Esophagus (tissue), 2 donors: ENCODE measurements around the gene PBRM1. TPM values are rescaled to one million over a fixed set of nuclear protein-coding genes. Genes with fewer than 3 reads are reported as not detected.

Experiments used
- H3K27ac ChIP-seq, 2 donors: one replicate each; pipeline ENCODE4 v1.5.1; 2013; ENCODE audit warnings: low read depth in 2 of 2, mild to moderate bottlenecking in 2 of 2, inconsistent platforms in 1 of 2, low read length in 1 of 2, moderate library complexity in 1 of 2
- H3K27me3 ChIP-seq, 2 donors: one replicate each; pipeline ENCODE4 v1.6.1; 2013; ENCODE audit warnings: low read length in 2 of 2, control low read depth in 1 of 2, mild to moderate bottlenecking in 1 of 2; ENCODE audit not compliant: insufficient read depth in 2 of 2, control insufficient read depth in 1 of 2
- H3K36me3 ChIP-seq, 2 donors: one replicate each; pipeline ENCODE4 v1.6.1; 2013; ENCODE audit warnings: low read length in 1 of 2; ENCODE audit not compliant: control insufficient read depth in 2 of 2, insufficient read depth in 2 of 2
- H3K4me1 ChIP-seq, 2 donors: one replicate each; pipeline ENCODE4 v1.6.1; 2013; ENCODE audit warnings: low read length in 1 of 2; ENCODE audit not compliant: control insufficient read depth in 2 of 2, insufficient read depth in 2 of 2
- H3K4me3 ChIP-seq, 2 donors: one replicate each; pipeline ENCODE4 v1.5.1; 2013; ENCODE audit warnings: low read length in 2 of 2, mild to moderate bottlenecking in 2 of 2, low read depth in 1 of 2, moderate library complexity in 1 of 2
- H3K9me3 ChIP-seq, 2 donors: one replicate each; pipeline ENCODE4 v1.6.1; 2013; ENCODE audit warnings: mild to moderate bottlenecking in 2 of 2, low read depth in 1 of 2, low read length in 1 of 2, moderate library complexity in 1 of 2; ENCODE audit not compliant: control insufficient read depth in 2 of 2, insufficient read depth in 1 of 2
- WGBS, 2 donors: extraction: QIAGEN DNeasy Blood & Tissue Kit; methylation state at CpG; one replicate each; pipeline ENCODE4 v1.1.7; 2013; 5-methylcytosine and 5-hydroxymethylcytosine counted together
- polyA plus RNA-seq, 2 donors: library from polyadenylated mRNA; stranded (reverse); fragments of 200-250 nt; gene quantifications; one replicate each; pipeline ENCODE4 v1.2.3, GENCODE V29; 2013
- donor health status: healthy with polysubstance abuse.
- donor health status: Bipolar disorder and iron deficiency.

The PBRM1 gene
- polyA plus RNA-seq, 2 donors, result 8.3 to 12.0 TPM

GRCh38 chr3:52523386-52524257 lies 162.1 kb downstream of the PBRM1 start:
- no peaks in the 10 kb centered on the region for H3K9me3 ChIP-seq
- H3K36me3 ChIP-seq, result peaks cover 0 to 39% of the 10 kb centered on the region in 2 donors
- no peaks in the 10 kb centered on the region for H3K27me3 ChIP-seq
- H3K4me1 ChIP-seq, result peaks cover 9 to 39% of the 10 kb centered on the region in 2 donors
- WGBS, 2 donors, result 93 to 95% methylated on average over 26 of the region's 26 CpGs
- no peak overlapping the region for H3K27ac ChIP-seq
- no peak overlapping the region for H3K4me3 ChIP-seq

- Histone ChIP-seq H3K27me3 (no peaks in the 10 kb centered on the region), H3K9me3 (no peaks in the 10 kb centered on the region), H3K4me1 (peaks cover 9 to 42% of the 10 kb centered on the region in 2 donors), H3K36me3 (peaks cover 0 to 31% of the 10 kb centered on the region in 2 donors), H3K27ac (no peak overlapping the region), H3K4me3 (no peak overlapping the region)
- 89 to 95% methylated on average over 14 of the region's 14 CpGs for WGBS, 2 donors
Observed at GRCh38 chr3:52522651-52523251, 163.0 kb downstream of the PBRM1 start.

- H3K4me3 ChIP-seq, result no peak overlapping the region
- no peaks in the 10 kb centered on the region for H3K9me3 ChIP-seq
- H3K36me3 ChIP-seq, result peaks cover 0 to 25% of the 10 kb centered on the region in 2 donors
- H3K4me1 ChIP-seq, result peaks cover 9 to 36% of the 10 kb centered on the region in 2 donors
- WGBS, 2 donors, result 91 to 92% methylated on average over 33 of the region's 33 CpGs
- no peak overlapping the region for H3K27ac ChIP-seq
- no peaks in the 10 kb centered on the region for H3K27me3 ChIP-seq
Observed at GRCh38 chr3:52521881-52522650, 163.6 kb downstream of the PBRM1 start.

GRCh38 chr3:52521488-52521824 lies 164.3 kb downstream of the PBRM1 start:
- Histone ChIP-seq H3K27ac (no peak overlapping the region), H3K9me3 (no peaks in the 10 kb centered on the region), H3K27me3 (no peaks in the 10 kb centered on the region), H3K4me1 (peaks cover 9 to 34% of the 10 kb centered on the region in 2 donors), H3K36me3 (peaks cover 0 to 23% of the 10 kb centered on the region in 2 donors), H3K4me3 (no peak overlapping the region)
- 88 to 92% methylated on average over 8 of the region's 8 CpGs for WGBS, 2 donors

GRCh38 chr3:52520716-52521487 lies 164.8 kb downstream of the PBRM1 start:
- Histone ChIP-seq H3K9me3 (no peaks in the 10 kb centered on the region), H3K4me3 (no peak overlapping the region), H3K27ac (no peak overlapping the region), H3K36me3 (peaks cover 0 to 23% of the 10 kb centered on the region in 2 donors), H3K4me1 (peaks cover 9 to 32% of the 10 kb centered on the region in 2 donors), H3K27me3 (no peaks in the 10 kb centered on the region)
- 89 to 90% methylated on average over 20 of the region's 20 CpGs for WGBS, 2 donors

GRCh38 chr3:52520141-52520667 lies 165.5 kb downstream of the PBRM1 start:
- no peak overlapping the region for H3K27ac ChIP-seq
- H3K9me3 ChIP-seq, result no peaks in the 10 kb centered on the region
- H3K4me1 ChIP-seq, result peaks cover 5 to 28% of the 10 kb centered on the region in 2 donors
- peaks cover 0 to 23% of the 10 kb centered on the region in 2 donors for H3K36me3 ChIP-seq
- H3K27me3 ChIP-seq, result no peaks in the 10 kb centered on the region
- 94 to 96% methylated on average over 14 of the region's 14 CpGs for WGBS, 2 donors
- H3K4me3 ChIP-seq, result no peak overlapping the region

- WGBS, 2 donors, result 87 to 88% methylated on average over 22 of the region's 22 CpGs
- H3K36me3 ChIP-seq, result peaks cover 0 to 23% of the 10 kb centered on the region in 2 donors
- peaks cover 2 to 23% of the 10 kb centered on the region in 2 donors for H3K4me1 ChIP-seq
- no peak overlapping the region for H3K4me3 ChIP-seq
- H3K27me3 ChIP-seq, result no peaks in the 10 kb centered on the region
- no peaks in the 10 kb centered on the region for H3K9me3 ChIP-seq
- H3K27ac ChIP-seq, result peak overlapping the region in 1 of 2 donors; percentile 4
Observed at GRCh38 chr3:52519445-52520140, 166.1 kb downstream of the PBRM1 start.

- H3K27me3 ChIP-seq, result no peaks in the 10 kb centered on the region
- 40 to 45% methylated on average over 39 to 50 of the region's 50 CpGs for WGBS, 2 donors
- H3K9me3 ChIP-seq, result no peaks in the 10 kb centered on the region
- H3K27ac ChIP-seq, result peak overlapping the region in 1 of 2 donors; percentile 4
- H3K4me3 ChIP-seq, result peak overlapping the region in 1 of 2 donors; percentile 25
- H3K4me1 ChIP-seq, result peaks cover 0 to 17% of the 10 kb centered on the region in 2 donors
- H3K36me3 ChIP-seq, result peaks cover 0 to 16% of the 10 kb centered on the region in 2 donors
Observed at GRCh38 chr3:52518723-52519444, 166.8 kb downstream of the PBRM1 start.
